GM21786 (cell line): Measurements from ENCODE around the gene IGSF9B.

ENCODE experiments used
- ATAC-seq: cut with Tn5 transposase; IDR thresholded peaks from one replicate; pipeline ENCODE4 v1.9.1; 2021; ENCODE audit not compliant: unreplicated experiment

Gene IGSF9B

DNA sequence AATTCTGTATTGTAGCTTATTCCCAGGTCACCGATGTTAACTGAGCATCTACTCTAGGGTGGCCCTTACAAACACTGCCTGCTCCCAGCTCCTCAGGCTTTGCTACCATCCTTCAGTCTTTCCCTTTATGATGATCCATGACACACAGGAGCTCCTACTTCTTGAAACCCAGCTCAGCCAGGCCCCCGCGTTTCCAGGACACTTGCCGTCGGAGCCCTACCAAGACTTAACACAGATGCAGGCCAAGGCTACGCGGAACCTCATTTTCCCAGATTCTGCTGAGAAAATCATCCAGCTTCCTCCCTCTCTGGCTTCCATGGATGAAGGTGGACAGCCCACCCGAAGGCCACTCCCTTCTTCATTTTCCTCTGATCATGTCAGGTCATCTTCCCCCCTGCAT is 18.6 kb downstream of the IGSF9B start:
- no peak for ATAC-seq

DNA sequence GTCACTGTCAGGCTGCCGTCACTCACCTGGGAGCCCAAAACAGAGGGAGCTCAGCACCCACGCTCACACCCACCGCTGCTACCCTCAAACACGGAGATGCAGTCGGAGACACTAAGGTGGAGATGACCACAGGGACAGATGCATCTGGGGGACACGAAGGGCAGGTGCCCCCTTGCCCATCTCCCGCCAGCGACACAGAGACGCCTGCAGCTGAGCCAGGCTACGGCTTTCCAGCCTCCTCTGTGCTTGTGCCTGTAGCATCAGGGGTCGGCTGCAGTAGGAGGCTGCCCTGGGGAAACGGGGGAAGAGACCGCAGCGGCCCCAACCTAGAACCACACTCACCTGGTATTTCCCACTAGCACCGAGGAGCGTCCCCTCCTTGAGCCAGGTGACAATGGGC is 19.3 kb downstream of the IGSF9B start:
- no peak for ATAC-seq

DNA sequence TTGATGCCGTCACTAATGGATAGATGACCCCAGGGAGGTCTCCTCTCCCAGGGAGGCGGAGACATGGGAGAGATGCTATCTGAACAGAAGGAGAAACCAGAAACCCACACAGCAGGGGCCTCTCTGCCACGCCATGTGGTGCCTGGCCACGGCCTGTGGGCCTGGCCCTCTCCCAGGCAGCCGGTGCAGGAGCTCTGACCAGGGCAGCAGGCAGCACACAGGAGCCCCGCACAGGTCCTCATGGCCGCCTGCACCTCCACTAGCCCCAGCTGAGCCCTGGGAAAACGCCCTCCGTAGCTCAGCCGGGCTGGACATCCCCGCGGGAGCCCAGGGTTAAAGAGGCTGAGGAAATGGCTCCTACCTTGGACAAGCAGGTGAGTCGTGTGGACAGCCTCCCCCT is 19.8 kb downstream of the IGSF9B start:
- no peak for ATAC-seq

DNA sequence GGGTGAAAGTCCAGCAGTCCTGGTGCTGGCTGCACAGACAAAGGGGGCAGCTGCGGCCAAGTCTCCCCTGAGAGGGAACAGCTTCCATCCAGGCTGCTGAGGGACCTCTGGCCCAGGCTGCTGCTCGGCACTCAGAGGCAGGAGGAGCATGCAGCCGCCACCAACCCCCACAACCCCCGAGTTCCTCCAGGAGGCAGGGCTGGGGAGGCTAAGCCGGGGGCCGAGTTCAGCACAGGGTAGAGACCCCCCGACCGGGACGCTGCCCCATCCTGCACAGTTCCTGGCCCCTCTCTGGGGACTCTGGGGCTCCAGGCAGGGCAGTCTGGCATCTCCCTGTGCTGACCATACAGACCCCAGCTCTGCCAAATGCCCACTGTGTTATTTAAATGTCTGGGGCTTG is 20.2 kb downstream of the IGSF9B start:
- no peak for ATAC-seq

- ATAC-seq: no peak
Measured at GRCh38 chr11:133936136-133936535, 20.6 kb downstream of the IGSF9B start.

- ATAC-seq: no peak
Measured at GRCh38 chr11:133935551-133935910, 21.2 kb downstream of the IGSF9B start.

- no peak for ATAC-seq
Measured at GRCh38 chr11:133934599-133935550, 21.9 kb downstream of the IGSF9B start.

DNA sequence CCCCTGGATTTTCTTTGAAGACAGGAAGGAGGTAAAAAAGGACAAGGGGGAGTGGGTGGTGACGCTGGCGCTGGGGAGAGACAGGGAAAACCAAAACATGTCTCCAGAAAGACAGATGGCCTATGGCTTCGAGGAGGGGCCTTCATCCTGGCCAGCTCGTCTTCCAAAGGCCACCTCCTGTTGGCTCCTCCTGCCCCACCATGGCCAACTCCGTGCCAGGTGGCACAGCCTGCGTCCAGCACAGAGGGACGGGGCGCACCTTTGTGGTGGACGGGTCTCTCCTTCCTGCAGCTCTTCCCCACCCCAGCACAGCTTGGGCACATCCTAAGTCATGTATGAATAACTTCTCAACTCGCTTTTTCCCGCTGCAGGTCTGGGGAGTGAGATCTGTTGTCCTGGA is 22.7 kb downstream of the IGSF9B start:
- no peak for ATAC-seq

DNA sequence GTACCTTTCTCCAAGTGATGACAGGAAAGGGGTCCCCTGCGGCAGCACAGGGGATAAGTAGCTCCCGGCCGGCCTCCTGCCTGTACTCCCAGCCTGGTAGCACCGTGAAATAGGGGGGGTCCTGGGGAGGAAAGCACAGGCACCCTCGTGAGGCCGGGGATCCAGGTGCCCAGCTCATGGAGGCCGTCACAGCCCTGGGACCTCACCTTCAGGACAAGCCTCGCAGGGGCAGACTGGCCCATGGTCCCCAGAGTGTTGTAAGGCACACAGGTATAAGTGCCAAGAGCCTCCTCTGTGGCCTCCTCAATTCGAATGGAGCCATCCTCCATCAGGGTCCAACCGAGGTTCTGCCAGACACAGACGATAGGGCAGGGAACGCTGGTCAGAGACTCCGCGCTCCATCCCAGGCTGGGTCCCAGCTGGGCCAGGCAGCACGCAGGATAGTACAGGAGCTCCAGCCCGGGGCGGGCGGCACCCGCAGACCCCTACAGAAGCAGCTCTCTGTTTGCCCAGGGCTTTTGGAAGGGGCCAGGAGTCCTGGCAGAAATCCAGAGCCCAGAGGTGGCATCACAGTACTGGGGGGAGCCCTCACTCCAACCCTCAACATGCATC is 25.2 kb downstream of the IGSF9B start:
- ATAC-seq: no peak

DNA sequence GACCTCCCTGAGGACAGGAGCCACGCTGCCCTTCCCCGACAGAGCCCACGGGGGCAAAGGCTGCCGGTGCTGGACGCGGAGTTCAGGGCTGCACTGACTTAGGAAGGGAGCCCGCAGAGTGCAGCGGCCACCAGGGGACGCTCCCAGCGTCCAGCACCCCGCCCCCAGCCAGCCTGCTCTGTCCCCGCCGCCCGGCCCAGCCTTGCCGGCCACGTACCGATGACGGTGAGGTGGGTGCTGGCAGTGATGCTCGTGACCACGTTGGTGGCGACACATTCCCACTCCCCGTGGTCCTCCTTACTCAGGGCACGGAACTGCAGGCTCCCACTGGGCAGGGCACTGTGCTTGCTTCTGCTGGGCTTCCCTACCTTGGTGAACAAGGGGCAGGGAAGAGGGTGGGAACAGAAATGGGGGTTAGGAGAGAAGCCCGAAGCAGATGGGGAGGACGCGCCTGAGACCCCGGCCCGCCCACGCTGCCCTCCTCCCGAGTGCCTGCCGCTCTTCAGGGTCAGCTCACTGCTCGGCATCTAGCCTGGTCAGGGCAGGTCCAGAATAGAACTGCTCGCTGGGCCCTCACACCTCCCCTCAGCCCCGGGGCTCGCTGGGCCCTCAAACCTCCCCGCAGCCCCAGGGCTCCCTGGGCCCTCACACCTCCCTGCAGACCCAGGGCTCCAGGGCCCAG is 25.9 kb downstream of the IGSF9B start:
- ATAC-seq: no peak

DNA sequence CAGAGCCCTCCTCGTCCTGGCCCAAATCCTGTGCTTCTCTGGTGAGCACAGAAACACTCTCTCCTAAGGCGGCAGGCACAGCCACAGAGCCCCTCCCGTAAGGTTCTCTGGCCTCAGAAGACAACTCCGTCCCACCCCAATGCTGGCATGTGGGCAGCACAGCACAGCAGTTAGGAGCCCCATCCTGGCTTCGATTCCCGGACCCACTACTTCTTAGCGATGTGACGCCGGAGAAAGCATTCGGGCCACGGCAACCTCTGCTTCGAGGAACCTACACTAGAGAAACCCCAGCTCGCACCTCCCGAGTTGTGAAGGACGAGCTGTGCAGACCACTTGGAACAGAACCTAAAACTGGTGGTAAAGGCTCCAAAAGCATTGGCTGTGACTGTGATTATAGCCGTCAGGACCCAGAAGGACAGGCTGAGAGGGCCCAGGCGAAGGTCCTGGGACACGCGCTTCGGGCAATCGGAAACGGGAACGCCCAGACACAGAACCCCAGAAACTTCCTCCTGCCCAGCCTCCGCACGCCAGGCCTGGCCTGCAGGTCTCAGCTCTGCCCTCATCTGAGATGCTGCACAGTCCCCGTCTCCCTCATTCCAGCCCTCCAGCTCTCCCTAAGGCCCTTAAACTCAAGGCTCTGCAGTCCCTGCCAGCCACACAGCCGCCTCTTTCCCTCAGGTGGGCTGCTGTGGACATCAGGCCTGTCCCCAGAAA is 26.6 kb downstream of the IGSF9B start:
- no peak for ATAC-seq

DNA sequence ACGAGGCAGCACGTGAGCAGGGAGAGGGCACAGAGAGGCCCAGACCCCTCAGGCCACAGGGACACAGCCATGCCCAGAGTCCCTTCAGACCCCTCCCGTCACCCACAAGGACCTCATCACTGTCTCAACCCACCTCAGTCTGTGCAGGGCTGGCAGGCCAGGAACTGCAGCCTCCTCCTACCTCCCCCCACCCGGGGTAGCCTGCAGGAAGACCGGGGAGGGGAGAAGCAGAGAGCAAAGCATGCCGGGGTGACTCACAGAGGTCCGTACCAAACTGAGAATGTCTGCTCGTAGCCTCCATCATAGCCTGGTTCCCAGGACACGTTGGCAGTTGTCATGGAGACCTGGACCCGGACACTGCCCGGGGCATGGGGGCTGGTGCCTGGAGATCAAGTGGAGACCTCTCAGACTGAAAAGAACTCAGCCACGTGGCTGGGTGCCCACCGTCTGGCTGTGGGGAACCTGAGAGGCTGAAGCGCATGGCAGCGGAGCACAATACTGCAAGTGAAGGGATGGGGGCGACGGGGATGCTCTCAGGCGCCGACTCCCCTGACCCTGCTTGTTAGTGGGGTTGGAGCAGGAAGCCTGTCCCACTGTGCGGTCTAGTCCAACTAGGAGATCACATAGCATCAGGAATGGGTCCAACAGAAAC is 27.2 kb downstream of the IGSF9B start:
- ATAC-seq: no peak

- ATAC-seq: peak; percentile 47
Measured at GRCh38 chr11:133928628-133929059, 28.1 kb downstream of the IGSF9B start.

- peak; percentile 54 for ATAC-seq
Measured at GRCh38 chr11:133927690-133928627, 28.8 kb downstream of the IGSF9B start.

DNA sequence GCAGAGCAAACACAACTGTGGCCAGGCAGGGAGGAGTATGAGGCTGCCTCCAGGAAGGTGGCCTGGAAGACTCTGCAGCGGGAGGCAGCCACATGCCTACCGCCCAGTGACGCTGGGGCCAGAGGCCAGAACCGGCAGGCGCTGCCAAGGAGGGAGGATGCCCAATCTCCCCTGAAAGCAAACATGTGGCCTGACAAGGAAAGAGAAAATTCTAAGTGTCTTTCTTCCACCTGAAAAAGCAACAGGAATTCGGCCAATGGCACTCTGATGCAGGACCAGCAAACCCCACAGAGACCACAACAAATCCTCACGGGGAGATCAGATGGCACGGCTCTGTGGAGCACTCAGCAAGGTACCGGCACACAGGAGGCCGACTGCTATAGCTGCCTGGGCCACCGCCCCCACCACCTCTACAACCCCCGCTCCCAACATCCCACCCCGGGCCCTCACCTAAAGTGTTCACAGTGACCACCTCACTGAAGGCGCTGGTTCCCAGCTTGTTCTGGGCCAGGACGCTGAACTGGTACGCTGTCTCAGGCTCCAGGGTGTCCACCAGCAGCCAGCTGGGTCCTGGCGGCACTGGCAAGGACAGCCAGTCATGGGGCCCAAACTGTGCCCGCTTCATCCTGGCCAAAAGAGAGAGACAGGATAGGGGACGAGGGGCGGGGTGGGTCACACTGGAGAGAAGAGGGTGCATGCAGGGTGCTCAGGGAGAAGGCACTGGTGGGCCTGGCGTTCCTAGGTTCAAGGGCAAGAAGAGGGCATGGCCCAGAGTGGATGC is 30.1 kb downstream of the IGSF9B start:
- ATAC-seq: no peak

DNA sequence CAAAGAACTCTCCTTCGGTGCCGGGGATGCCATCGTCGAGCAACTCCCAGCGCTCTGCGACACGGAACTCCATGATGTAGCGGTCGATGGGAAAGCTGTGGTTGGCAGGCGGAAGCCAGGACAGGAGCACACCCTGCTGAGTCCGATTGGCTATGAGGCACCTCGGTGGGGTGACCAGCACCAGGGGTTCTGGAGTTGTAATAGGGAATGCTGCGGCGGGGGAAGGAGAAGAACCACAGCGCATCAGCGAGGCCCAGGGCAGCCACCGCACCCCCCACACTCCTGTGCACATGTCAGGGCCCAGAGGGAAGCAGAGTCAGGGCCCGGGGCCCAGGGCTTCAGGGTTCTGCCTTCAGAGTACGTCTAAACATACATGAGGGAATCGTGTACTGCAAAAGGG is 31.0 kb downstream of the IGSF9B start:
- ATAC-seq: no peak

DNA sequence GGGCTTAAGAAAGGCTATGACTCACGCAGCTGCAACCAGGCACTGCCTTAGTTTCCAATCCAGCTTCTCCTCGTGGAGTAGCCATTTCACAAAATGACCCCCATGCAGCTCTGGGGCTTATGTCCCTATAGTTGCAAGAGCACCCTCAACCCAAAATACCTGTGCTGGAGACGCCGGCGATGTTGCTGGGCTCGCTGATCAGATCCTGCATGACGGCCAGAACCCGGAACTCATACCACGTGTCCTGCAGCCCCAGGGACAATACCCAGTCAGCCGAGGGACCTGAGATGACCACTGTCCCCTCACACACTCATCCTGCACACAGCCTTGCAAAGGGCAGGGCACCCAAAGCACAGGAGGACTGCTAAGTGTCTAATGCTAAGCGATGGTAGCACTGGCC is 32.1 kb downstream of the IGSF9B start:
- ATAC-seq: no peak

DNA sequence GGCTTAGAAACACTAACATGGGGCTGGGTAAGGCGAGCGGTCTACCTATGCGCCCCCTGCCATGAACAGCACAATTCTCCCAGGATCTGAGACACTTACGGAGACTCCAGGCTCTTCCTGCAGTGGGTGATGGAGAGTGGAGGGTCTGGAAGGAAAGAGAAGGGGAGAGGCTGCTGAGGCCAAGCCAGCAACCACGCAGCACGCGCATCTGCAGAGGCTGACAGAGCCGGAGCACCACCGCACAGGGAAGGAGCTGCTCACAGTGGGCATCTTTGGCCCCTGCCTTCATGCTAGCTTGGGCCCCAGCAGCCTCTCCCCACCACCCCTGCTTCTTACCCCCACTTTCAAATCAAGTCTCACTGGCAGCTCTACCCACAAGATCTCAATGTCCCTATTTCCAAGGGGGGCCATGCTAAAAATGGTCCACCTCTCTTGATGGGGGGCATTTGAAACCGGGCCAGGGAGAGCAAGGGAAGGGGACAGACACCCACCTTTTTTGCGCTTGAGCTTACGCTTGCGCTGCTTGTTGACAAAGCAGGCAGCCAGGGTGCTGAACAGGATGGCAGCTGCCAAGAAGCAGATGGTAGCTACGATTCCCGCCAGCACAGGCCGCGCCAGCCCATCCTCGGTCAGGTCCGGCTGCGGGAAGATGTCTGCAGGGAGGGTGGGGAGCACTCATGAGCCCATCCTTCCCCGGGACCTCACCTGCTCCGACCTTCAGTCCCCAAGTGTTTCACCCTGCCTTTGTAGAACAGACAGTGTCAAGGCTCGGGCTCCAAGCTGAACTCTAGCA is 34.5 kb downstream of the IGSF9B start:
- ATAC-seq: no peak
